RWPE2 (cell line): Measurements from ENCODE around the gene CCL14.

Experiments used
- ATAC-seq: fragments of 200-7000 bp; cut with Tn5 transposase; 3 replicates; pipeline ENCODE4 v1.9.1; 2021; ENCODE audit warnings: low read depth
- DNase-seq: peaks from one replicate; pipeline ENCODE4 v3.0.0-alpha.2; 2020; ENCODE audit warnings: low spot score
- H3K27ac ChIP-seq: fragments of 450-650 bp; 2 replicates; pipeline ENCODE4 v1.5.1; 2017; ENCODE audit warnings: mild to moderate bottlenecking; ENCODE audit not compliant: poor library complexity, severe bottlenecking
- H3K27me3 ChIP-seq: fragments of 250-450 bp; sonication (Bioruptor Pico); 2 replicates; pipeline ENCODE4 v1.5.1; 2021; ENCODE audit warnings: mild to moderate bottlenecking, moderate library complexity; ENCODE audit not compliant: insufficient read depth, poor library complexity, severe bottlenecking
- H3K36me3 ChIP-seq: fragments of 250-450 bp; sonication (Bioruptor Pico); 2 replicates; pipeline ENCODE4 v1.5.1; 2020; ENCODE audit warnings: low read depth, mild to moderate bottlenecking, moderate library complexity
- H3K4me1 ChIP-seq: fragments of 250-450 bp; sonication (Bioruptor Pico); 2 replicates; pipeline ENCODE4 v1.5.1; 2021; ENCODE audit warnings: mild to moderate bottlenecking, moderate library complexity; ENCODE audit not compliant: insufficient read depth, poor library complexity, severe bottlenecking
- H3K4me3 ChIP-seq: fragments of 250-450 bp; sonication (Bioruptor Pico); 2 replicates; pipeline ENCODE4 v1.5.1; 2021; ENCODE audit warnings: mild to moderate bottlenecking, moderate library complexity; ENCODE audit not compliant: severe bottlenecking
- H3K9me3 ChIP-seq: fragments of 250-450 bp; sonication (Bioruptor Pico); 2 replicates; pipeline ENCODE4 v1.5.1; 2021; ENCODE audit warnings: mild to moderate bottlenecking, moderate library complexity; ENCODE audit not compliant: severe bottlenecking
- TF ChIP-seq, protein P1 (sequence below): fragments of 450-650 bp; IDR thresholded peaks from one replicate; pipeline ENCODE4 v1.5.1; 2017; ENCODE audit warnings: mild to moderate bottlenecking, moderate library complexity; ENCODE audit not compliant: poor library complexity, severe bottlenecking

CCL14 gene

DNA sequence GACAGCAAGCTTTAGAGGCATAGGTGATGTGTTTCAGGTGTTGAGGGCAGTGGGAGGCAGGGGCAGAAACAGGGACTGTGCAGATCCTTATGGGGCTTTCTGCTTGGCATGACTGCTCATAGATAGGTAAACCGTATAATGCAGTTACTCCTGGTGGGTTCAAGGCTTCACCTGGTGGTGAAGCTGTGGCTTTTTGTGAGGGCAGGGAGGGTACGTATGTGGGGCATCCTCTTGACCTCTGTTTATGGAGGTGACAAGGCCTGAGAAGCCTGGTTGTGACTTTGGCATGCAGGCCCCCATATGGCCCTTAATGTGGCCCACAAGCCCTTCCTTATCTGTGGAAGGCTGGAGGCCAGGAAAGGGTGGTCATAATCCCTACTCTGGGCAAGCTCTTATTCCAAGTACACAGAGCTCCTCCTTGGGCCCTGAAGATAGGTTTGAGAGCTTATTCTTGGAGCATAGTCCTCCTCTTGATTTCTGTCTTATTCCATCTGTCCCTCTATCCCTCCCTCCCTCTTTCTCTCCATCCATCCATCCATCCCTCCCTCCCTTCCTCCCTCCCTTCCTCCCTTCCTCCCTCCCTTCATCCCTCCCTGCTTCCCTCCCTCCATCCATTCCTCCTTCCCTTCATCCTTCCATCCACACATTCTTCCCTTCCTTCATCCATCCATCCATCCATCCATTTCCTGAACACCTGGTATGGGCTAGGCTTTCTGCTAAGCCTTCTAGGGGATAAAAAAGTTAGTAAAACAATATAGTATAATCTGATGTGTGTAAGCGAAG lies 3.9 kb downstream of the CCL14 start:
- H3K4me3 ChIP-seq: no peak overlapping the region
- H3K4me1 ChIP-seq: no peaks in the 10 kb centered on the region
- H3K9me3 ChIP-seq: no peaks in the 10 kb centered on the region
- no peaks in the 10 kb centered on the region for H3K36me3 ChIP-seq
- ATAC-seq (no peak), DNase-seq (no peak)
- H3K27ac ChIP-seq: no peak overlapping the region
- no peaks in the 10 kb centered on the region for H3K27me3 ChIP-seq
- TF ChIP-seq, protein P1, sequence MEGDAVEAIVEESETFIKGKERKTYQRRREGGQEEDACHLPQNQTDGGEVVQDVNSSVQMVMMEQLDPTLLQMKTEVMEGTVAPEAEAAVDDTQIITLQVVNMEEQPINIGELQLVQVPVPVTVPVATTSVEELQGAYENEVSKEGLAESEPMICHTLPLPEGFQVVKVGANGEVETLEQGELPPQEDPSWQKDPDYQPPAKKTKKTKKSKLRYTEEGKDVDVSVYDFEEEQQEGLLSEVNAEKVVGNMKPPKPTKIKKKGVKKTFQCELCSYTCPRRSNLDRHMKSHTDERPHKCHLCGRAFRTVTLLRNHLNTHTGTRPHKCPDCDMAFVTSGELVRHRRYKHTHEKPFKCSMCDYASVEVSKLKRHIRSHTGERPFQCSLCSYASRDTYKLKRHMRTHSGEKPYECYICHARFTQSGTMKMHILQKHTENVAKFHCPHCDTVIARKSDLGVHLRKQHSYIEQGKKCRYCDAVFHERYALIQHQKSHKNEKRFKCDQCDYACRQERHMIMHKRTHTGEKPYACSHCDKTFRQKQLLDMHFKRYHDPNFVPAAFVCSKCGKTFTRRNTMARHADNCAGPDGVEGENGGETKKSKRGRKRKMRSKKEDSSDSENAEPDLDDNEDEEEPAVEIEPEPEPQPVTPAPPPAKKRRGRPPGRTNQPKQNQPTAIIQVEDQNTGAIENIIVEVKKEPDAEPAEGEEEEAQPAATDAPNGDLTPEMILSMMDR: no peak

- DNase-seq: no peak
- Histone ChIP-seq H3K27me3 (no peaks in the 10 kb centered on the region), H3K27ac (no peak overlapping the region), H3K36me3 (no peaks in the 10 kb centered on the region), H3K4me3 (no peak overlapping the region), H3K4me1 (no peaks in the 10 kb centered on the region), H3K9me3 (no peaks in the 10 kb centered on the region)
- ATAC-seq: no peak
- TF ChIP-seq, protein P1: no peak
Observed at GRCh38 chr17:35981908-35982330, 4.6 kb downstream of the CCL14 start.

DNA sequence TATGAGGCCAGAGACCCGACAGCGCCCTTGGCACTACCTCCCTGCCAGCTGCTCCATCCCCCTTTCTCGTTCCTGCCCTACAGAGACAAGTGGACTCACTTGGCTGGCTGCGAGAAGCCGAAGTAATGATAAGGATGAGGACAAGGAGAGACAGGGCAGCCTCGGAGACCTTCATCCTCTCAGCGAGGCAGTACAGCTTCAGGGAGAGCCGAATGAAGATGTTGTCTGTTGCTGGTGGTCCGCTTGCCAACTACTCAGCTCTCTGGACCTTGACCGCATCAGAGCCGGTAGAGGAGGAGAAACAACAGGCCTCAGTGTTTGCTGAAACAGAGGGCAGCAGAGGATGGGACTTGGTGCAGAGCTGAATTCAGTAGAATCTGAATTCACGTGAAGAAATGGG lies 5.3 kb downstream of the CCL14 start, which contains the start of gene CCL16:
Gene CCL16, minus strand, starts transcription at position 252 of the 400 bp plus-strand sequence. Its CDS starts 77 bp downstream, at position 175.
- DNase-seq (no peak), ATAC-seq (no peak)
- Histone ChIP-seq H3K27ac (no peak within 1 kb of the TSS), H3K4me1 (no peaks in the 10 kb centered on the region), H3K36me3 (no peaks in the 10 kb centered on the region), H3K27me3 (no peaks in the 10 kb centered on the region), H3K4me3 (no peak within 1 kb of the TSS), H3K9me3 (no peaks in the 10 kb centered on the region)
- TF ChIP-seq, protein P1: no peak

DNA sequence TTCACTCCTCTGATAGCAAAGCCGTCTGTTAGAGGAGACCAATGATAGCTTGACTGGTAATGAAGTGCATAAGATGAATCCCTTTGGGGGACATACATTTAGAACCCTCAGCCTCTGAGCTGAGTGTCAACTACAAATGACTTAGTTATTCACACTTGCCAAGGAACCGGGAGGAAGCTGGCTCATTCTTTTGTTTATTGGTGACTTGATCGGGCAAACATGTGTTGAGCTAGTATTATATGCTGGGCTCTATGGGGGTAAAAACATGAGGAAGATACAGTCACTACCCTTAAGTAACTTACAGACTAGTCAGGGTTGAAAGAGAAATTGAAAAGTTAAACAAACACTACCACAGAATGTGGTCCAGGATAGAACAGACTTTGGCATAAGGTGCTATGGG lies 8.2 kb downstream of the CCL14 start:
- Histone ChIP-seq H3K36me3 (no peaks in the 10 kb centered on the region), H3K4me3 (no peak overlapping the region), H3K4me1 (peaks cover 8% of the 10 kb centered on the region), H3K27me3 (no peaks in the 10 kb centered on the region), H3K27ac (no peak overlapping the region), H3K9me3 (peaks cover 3% of the 10 kb centered on the region)
- TF ChIP-seq, protein P1: no peak
- DNase-seq: no peak
- ATAC-seq: no peak

DNA sequence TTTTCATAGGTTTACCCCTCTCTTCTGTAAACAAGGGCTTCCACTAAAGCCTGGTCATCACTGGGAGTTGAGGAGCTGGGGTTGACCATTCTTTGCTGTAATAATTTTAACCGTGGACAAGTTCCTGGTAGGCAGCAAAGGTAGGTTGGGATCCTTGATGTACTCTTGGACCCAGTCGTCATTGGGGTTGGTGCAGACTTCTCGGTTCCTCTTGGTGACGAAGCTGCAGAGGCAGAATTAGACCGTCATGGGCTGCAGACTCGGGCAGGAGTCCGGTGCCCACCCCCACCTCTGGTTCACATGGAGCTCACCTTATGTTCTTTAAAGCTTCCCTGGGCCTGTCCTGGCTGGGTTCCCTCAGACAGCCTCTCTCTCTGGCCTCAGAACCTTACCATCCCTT lies 9.0 kb downstream of the CCL14 start:
- H3K27ac ChIP-seq: no peak overlapping the region
- H3K9me3 ChIP-seq: peaks cover 3% of the 10 kb centered on the region
- ATAC-seq: no peak
- no peak overlapping the region for H3K4me3 ChIP-seq
- TF ChIP-seq, protein P1: no peak
- DNase-seq: no peak
- no peaks in the 10 kb centered on the region for H3K27me3 ChIP-seq
- peaks cover 11% of the 10 kb centered on the region for H3K4me1 ChIP-seq
- no peaks in the 10 kb centered on the region for H3K36me3 ChIP-seq
